Kasumi-1 (cell line): Measurements from ENCODE around the gene POMT1.

Experiments used
- DNase-seq, 2 experiments: peaks; one replicate each; lab custom pipeline; 2025; lab: John Stamatoyannopoulos, UW

POMT1 gene

DNA sequence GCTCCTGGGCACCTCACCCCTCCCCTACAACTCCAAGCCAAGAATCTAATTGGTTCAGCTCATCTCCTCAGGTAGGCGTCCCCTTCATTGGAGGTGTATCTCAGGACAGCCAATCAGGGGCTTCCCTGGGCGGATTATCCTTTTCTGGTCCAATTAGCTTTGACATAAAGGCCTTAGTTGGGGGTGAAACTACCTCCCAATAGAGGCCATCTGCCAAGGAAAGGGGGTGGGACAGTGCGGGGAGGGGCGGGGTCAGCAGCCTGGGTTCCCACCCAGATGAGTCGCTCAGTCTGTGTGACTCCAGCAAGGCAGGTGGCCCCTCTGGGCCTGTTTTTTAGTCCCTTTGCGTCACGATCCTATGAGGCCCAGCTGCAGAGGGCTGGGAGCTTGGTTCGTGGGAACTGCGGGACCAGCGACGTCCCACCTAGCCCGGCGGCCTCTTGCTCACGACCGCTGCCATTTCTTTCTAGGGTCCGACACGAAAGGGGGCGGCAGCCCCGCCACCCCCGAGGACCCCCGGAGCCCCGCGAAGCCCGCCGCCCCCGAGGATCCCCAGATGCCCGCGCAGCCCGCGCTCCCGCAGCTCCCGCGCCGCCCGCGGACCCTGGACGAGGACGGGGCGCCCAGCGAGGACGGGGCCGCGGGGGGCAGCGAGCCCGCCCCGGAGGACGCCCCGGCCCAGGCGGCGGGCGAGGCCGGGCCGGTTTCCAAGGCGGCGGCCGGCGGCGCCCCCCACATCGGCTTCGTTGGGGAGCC lies 51.5 kb downstream of the POMT1 start:
- no peak for DNase-seq

DNA sequence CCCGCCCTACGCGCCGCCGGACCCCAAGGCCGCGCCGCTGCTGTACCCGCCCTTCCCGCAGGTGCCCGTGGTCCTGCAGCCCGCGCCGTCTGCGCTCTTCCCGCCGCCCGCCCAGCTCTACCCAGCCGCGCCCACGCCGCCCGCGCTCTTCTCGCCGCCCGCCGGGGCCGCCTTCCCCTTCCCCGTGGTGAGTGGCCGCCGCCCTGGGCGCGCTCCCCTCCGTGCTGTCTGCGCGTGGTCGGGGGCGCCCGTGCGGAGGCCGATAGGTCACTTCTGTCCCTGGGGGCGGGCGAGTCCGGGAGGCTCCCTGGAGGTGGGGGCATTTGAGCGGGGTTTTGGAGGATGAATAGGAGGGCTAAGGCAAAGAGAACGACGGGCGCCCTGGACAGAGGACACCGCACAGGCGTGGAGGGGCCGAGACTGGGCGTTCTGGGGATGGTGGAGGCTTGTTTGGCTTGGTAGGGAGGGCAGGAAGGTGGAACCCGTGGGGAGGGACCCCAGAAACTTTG lies 52.2 kb downstream of the POMT1 start:
- DNase-seq: no peak

GRCh38 chr9:131555841-131556673 lies 53.3 kb downstream of the POMT1 start:
- no peak for DNase-seq

- DNase-seq: no peak
Measured at GRCh38 chr9:131557855-131558548, 55.3 kb downstream of the POMT1 start.

DNA sequence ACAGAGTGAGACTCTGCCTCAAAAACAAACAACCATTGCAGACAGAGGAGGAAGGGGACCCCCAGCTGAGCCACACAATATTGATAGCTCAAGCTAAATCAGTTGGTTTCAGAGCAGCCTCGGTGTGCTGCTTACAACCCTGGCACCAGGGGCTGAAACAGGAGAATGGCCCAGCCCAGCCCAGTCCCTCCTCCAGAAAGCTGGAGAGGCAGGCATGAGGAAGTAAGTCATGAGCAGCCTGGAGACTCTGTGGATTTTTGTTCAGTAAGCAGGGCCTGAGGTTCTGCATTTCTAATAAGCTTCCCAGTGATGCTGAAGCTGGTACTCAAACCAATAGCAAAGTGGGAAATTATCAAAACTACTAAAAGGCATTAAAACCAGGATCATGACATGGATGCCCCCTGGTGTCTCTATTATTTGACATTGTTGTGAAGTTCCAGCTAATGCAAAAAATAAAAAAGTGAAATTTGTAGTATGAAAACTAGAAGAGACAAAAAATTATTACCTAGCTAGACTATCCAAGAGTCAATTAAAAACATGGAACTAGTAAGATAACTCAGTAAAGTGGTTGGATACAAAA lies 56.8 kb downstream of the POMT1 start:
- DNase-seq: peak; percentile 29 to 55

DNA sequence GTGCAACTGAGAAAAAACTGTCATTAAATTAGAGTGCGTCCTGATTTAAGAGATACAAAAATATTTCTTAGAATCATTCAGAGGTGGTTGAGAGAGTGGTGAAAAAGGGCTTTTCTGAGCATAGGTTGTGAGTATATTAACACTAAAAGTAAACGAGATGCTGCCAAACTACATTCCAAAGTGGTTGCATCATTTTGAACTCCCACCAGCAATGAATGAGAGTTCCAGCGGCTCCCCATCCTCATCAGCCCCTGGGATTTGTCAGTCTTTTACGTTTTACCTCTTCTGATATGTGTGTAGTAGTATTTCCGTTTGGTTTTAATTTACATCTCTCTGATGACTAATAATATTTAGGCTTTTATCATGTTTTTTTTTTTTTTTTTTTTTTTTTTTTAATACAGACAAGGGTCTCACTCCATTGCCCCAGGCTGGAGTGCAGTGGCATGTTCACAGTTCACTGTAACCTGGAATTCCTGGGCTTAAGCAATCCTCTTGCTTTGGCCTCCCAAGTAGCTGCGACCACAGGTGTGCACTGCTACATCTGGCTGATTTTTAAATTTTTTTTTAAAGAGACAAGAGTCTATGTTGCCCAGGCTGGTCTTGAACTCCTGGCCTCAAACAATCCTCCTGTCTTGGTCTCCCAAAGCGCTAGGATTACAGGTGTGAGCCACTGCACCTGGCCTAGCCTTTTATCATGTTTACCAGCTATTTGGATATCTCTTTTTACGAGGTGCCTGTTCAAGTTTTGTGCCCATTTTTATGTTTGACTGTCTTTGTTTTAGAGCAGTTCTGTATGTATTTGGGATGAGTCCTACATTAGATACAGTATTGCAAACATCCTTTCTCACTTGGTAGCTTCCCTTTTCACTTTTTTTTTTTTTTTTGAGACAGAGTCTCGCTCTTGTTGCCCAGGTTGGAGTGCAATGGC lies 59.6 kb downstream of the POMT1 start:
- DNase-seq: no peak

DNA sequence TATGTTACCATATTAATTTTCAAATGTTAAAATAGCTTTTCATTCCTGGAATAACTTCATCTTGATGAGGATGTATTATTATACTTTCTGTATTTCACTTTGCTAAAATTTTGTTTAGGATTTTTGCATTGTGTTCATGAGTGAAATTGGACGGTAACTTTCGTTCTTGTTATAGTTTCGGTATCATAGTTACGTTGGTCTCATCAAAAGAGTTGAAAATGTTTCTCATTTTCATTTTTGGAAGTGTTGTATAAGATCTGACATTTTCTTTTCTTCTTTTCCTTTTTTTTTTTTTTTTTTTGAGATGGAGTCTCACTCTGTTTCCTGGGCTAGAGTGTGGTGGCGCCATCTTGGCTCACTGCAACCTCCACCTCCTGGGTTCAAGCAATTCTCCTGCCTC lies 62.7 kb downstream of the POMT1 start:
- no peak for DNase-seq

DNA sequence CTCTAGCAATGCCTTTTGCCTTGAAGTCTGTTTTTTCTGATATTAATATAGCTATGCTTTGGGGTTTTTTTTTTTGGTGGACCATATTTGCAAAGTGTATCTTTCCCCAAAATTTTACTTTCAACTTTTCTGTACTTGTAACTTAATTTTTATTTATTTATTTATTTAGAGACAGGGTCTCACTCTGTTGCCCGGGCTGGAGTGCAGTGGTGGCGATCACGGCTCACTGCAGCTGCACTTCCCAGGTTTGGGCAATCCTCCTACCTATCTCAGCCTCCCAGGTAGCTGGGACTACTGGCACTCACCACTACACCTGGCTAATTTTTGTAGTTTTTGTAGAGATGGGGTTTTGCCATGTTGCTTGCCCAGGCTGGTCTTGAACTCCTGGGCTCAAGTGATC lies 63.4 kb downstream of the POMT1 start:
- DNase-seq: no peak

DNA sequence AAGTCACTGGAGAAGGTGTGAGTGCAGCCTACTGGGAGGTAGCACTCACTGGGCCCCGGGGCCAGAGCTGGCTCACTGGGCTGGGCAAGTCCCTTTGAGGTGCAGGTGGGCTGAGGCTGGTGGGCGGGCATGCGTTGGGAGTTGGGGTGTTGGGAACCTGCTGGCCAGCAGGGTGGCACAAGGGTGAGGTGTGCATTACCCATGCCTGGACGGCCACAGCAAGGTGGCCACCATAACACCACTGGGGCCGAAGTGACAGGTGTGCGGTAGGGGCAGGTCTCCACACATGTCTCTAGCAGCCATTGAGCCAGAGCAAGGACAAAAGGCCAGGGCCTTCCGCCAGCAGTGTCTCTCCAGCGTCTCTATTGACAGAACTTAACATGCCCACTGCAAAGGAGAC lies 65.2 kb downstream of the POMT1 start:
- no peak for DNase-seq
